ENCODE data around the gene GOLGA6C. TPM values are rescaled to one million over a fixed set of nuclear protein-coding genes. Genes with fewer than 3 reads are reported as not detected.
A peak's percentile ranks its signal among the peaks of the same experiment; 100 is the strongest.
"Not testable (repeated sequence)": the region's sequence is repeated elsewhere in the genome, so short reads cannot be mapped to it uniquely, and the experiment has no call there.

Gene GOLGA6C
- total RNA-seq, 1 donor from 2014 or later, result not detected

GRCh38 chr15:75307778-75308390 lies 49.8 kb downstream of the GOLGA6C start:
- H3K4me1 Mint-ChIP-seq, result peaks cover 3% of the 10 kb centered on the region
- peaks cover 35% of the 10 kb centered on the region for H3K27me3 ChIP-seq
- H3K4me2 ChIP-seq, result no peak overlapping the region
- H3K27me3 Mint-ChIP-seq (ENCODE audit: insufficient read depth, low read depth), result peaks cover 10% of the 10 kb centered on the region
- no peak overlapping the region for H3K4me3 Mint-ChIP-seq
- H4K20me1 ChIP-seq (ENCODE audit: low read depth), result no peaks in the 10 kb centered on the region
- H3K9me3 ChIP-seq (ENCODE audit: low read depth), result no peaks in the 10 kb centered on the region
- DNase-seq (ENCODE audit: low spot score), result peak; percentile 62
- H3K4me1 ChIP-seq, result no peaks in the 10 kb centered on the region
- TF ChIP-seq, protein P1, sequence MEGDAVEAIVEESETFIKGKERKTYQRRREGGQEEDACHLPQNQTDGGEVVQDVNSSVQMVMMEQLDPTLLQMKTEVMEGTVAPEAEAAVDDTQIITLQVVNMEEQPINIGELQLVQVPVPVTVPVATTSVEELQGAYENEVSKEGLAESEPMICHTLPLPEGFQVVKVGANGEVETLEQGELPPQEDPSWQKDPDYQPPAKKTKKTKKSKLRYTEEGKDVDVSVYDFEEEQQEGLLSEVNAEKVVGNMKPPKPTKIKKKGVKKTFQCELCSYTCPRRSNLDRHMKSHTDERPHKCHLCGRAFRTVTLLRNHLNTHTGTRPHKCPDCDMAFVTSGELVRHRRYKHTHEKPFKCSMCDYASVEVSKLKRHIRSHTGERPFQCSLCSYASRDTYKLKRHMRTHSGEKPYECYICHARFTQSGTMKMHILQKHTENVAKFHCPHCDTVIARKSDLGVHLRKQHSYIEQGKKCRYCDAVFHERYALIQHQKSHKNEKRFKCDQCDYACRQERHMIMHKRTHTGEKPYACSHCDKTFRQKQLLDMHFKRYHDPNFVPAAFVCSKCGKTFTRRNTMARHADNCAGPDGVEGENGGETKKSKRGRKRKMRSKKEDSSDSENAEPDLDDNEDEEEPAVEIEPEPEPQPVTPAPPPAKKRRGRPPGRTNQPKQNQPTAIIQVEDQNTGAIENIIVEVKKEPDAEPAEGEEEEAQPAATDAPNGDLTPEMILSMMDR (IDR thresholded peaks at IDR 0.05), result peak; percentile 48
- TF ChIP-seq EZH2phosphoT487 (IDR thresholded peaks at IDR 0.05), result no peak
- H3K36me3 Mint-ChIP-seq, result no peaks in the 10 kb centered on the region
- H3K79me2 ChIP-seq (ENCODE audit: low read depth), result no peaks in the 10 kb centered on the region
- H3K4me3 ChIP-seq, result no peak overlapping the region
- H3K9ac ChIP-seq, result no peak overlapping the region
- H3K36me3 ChIP-seq, result no peaks in the 10 kb centered on the region
- no peak overlapping the region for H3K27ac Mint-ChIP-seq
- H2AFZ ChIP-seq (replicated peaks), result no peak overlapping the region
- no peaks in the 10 kb centered on the region for H3K9me3 Mint-ChIP-seq
- no peak overlapping the region for H3K27ac ChIP-seq
- H3F3A ChIP-seq (ENCODE audit: low read depth), result no peaks in the 10 kb centered on the region

DNA sequence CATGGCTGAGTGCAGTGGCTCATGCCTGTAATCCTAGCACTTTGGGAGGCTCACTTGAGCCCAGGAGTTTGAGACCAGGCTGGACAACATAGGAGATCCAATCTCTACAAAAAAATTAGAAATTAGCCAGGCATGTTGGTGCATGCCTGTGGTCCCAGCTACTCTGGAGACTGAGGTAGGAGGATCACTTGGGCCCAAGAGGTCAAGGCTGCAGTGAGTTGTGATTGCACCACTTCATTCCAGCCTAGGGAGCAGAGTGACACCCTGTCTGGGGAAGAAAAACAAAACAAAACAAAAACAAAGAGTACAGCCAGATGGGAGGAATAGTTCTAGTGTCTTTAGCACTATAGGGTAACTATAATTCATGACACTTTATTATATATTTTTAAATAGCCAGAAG lies 51.6 kb downstream of the GOLGA6C start:
- H3K36me3 Mint-ChIP-seq, result no peaks in the 10 kb centered on the region
- H3K4me1 ChIP-seq, result no peaks in the 10 kb centered on the region
- no peak overlapping the region for H3K9ac ChIP-seq
- no peaks in the 10 kb centered on the region for H3K9me3 Mint-ChIP-seq
- no peaks in the 10 kb centered on the region for H3F3A ChIP-seq (ENCODE audit: low read depth)
- H3K27ac Mint-ChIP-seq, result no peak overlapping the region
- H4K20me1 ChIP-seq (ENCODE audit: low read depth), result no peaks in the 10 kb centered on the region
- no peak for DNase-seq (ENCODE audit: low spot score)
- no peaks in the 10 kb centered on the region for H3K79me2 ChIP-seq (ENCODE audit: low read depth)
- TF ChIP-seq, protein P1 (IDR thresholded peaks at IDR 0.05), result no peak
- TF ChIP-seq EZH2phosphoT487 (IDR thresholded peaks at IDR 0.05) (no peak), EZH2 (IDR thresholded peaks at IDR 0.05) (no peak)
- no peak overlapping the region for H2AFZ ChIP-seq (replicated peaks)
- no peak overlapping the region for H3K4me2 ChIP-seq
- H3K4me1 Mint-ChIP-seq, result peaks cover 3% of the 10 kb centered on the region
- H3K27me3 Mint-ChIP-seq (ENCODE audit: insufficient read depth, low read depth), result peaks cover 10% of the 10 kb centered on the region
- no peak overlapping the region for H3K27ac ChIP-seq
- no peak overlapping the region for H3K4me3 Mint-ChIP-seq
- H3K36me3 ChIP-seq, result no peaks in the 10 kb centered on the region
- H3K4me3 ChIP-seq, result no peak overlapping the region
- peaks cover 35% of the 10 kb centered on the region for H3K27me3 ChIP-seq
- H3K9me3 ChIP-seq (ENCODE audit: low read depth), result no peaks in the 10 kb centered on the region

DNA sequence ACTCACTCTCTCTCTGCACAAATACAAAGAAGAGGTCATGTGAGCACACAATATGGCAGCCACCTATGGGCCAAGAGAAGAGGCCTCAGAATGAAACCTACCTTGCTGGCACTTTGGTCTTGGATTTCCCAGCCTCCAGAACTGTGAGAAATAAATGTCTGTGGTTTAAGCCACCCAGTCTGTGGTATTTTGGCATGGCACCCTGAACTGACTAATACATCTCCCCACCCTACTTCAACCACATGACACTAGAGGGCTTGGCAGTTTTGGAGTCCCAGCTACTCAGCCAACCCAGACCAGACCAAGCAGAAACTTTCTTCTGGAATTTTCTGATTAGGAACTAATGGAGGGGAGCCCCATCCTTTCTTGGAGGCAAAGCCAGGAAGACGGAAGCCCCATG lies 54.4 kb downstream of the GOLGA6C start:
- not testable (repeated sequence) for H3K4me1 ChIP-seq; H2AFZ ChIP-seq (replicated peaks); H3K27ac ChIP-seq; H3K27me3 Mint-ChIP-seq (ENCODE audit: insufficient read depth, low read depth); H4K20me1 ChIP-seq (ENCODE audit: low read depth); H3K4me2 ChIP-seq; DNase-seq (ENCODE audit: low spot score); H3K79me2 ChIP-seq (ENCODE audit: low read depth); H3K36me3 Mint-ChIP-seq; H3K4me1 Mint-ChIP-seq; H3K4me3 Mint-ChIP-seq; H3K36me3 ChIP-seq; H3K9me3 Mint-ChIP-seq; H3K9ac ChIP-seq; H3K4me3 ChIP-seq; H3K27ac Mint-ChIP-seq; H3F3A ChIP-seq (ENCODE audit: low read depth); H3K9me3 ChIP-seq (ENCODE audit: low read depth)
- H3K27me3 ChIP-seq, result peaks cover 27% of the 10 kb centered on the region

DNA sequence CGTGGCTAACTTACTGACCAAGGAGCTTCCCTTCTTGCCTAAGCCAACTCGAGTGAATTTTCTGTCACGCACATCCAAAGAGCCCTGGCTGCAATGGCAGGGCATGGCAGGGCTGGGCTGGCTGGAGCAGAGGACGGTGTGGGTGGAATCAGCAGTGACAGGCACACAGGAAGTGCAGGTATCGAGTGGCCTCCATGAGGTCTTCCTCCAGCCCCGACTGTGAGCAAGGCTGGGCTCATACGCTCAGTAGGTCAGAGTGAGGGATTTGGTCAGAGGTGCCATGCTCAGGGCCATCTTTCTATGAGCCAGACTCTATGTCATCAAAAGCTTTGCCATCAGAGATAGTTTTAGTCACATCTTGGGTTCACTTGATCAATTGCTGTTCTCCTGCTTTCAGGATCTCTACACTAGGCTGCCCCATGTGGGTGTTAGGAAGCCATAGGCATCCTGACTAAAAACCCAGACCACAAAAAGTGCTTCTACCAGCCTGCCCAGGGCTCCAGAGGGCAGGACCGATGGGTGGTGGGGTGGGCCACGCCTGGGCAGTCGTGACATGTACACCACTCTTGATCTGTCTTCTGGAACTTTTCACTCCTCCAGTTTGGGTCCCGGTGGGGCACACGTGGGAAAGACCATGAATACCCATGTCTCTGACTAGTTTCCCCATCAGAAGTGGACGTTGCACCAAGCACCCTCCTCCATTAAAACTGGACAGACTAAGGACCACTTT lies 55.1 kb downstream of the GOLGA6C start:
- Histone ChIP-seq H2AFZ (replicated peaks) (no peak overlapping the region), H3K36me3 (no peaks in the 10 kb centered on the region), H3K79me2 (ENCODE audit: low read depth) (no peaks in the 10 kb centered on the region), H3K27me3 (peaks cover 20% of the 10 kb centered on the region), H3K4me2 (no peak overlapping the region), H3K4me1 (no peaks in the 10 kb centered on the region), H3K9me3 (ENCODE audit: low read depth) (no peaks in the 10 kb centered on the region), H4K20me1 (ENCODE audit: low read depth) (no peaks in the 10 kb centered on the region), H3K27ac (no peak overlapping the region), H3K4me3 (no peak overlapping the region), H3K9ac (no peak overlapping the region), H3F3A (ENCODE audit: low read depth) (no peaks in the 10 kb centered on the region)
- Mint-ChIP-seq H3K27ac (no peak overlapping the region), H3K9me3 (no peaks in the 10 kb centered on the region), H3K36me3 (no peaks in the 10 kb centered on the region), H3K4me3 (no peak overlapping the region), H3K4me1 (no peaks in the 10 kb centered on the region), H3K27me3 (ENCODE audit: insufficient read depth, low read depth) (peaks cover 7% of the 10 kb centered on the region)
- no peak for DNase-seq (ENCODE audit: low spot score)
- TF ChIP-seq EZH2phosphoT487 (IDR thresholded peaks at IDR 0.05), result no peak
- no peak for TF ChIP-seq EZH2 (IDR thresholded peaks at IDR 0.05)
- TF ChIP-seq, protein P1 (IDR thresholded peaks at IDR 0.05), result no peak

Measured in neural progenitor cell (in vitro differentiated cells).